Measurements from ENCODE around the gene PLEKHB2. TPM values are rescaled to one million over a fixed set of nuclear protein-coding genes. Genes with fewer than 3 reads are reported as not detected.
"Not testable (repeated sequence)": the region's sequence is repeated elsewhere in the genome, so short reads cannot be mapped to it uniquely, and the experiment has no call there.

The PLEKHB2 gene
- total RNA-seq, 1 experiment from 2014 or later: 65.6 TPM

DNA sequence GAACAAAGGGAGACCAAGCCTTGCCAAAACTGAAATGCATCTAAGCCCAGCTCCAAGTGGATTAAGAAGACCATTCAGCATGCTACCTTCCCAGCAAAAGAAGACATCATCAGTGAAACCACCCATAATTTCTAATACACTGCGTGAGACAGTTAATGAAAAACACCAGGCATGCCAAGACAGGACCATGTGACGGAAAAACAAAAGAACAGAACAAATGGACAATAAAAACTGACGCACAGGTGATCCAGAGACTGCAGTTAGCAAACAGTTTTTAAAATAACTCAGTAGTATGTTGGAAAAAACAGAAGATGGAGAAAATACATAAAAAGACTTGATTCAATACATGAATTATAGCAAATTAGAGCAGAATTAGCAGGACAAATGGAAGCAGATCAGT is 27.2 kb upstream of the PLEKHB2 start:
- Mint-ChIP-seq H3K27me3 (ENCODE audit: low read depth) (no peaks in the 10 kb centered on the region), H3K9me3 (no peaks in the 10 kb centered on the region), H3K4me3 (no peak overlapping the region), H3K4me1 (peaks cover 27% of the 10 kb centered on the region), H3K36me3 (peaks cover 80% of the 10 kb centered on the region), H3K27ac (peak overlapping the region; percentile 57)
- no peak for ATAC-seq
- POLR2A ChIA-PET: no interaction called here
- TF ChIP-seq FOXJ3 (CRISPR knock-in tag; IDR thresholded peaks at IDR 0.05; ENCODE audit: borderline replicate concordance) (no peak), CREB1 (CRISPR knock-in tag; IDR thresholded peaks at IDR 0.05) (no peak), GRHL2 (CRISPR knock-in tag; IDR thresholded peaks at IDR 0.05; ENCODE audit: insufficient replicate concordance, severe bottlenecking) (no peak), KAT7 (CRISPR knock-in tag; IDR thresholded peaks at IDR 0.05; ENCODE audit: borderline replicate concordance) (no peak), FOXP4 (CRISPR knock-in tag; IDR thresholded peaks at IDR 0.05) (no peak), NFYB (CRISPR knock-in tag; conservative IDR thresholded peaks at IDR 0.05; ENCODE audit: low read depth) (no peak), NFE2L1 (CRISPR knock-in tag; IDR thresholded peaks at IDR 0.05) (no peak), TEAD4 (CRISPR knock-in tag; IDR thresholded peaks at IDR 0.05) (no peak), ZNF317 (CRISPR knock-in tag; IDR thresholded peaks at IDR 0.05; ENCODE audit: borderline replicate concordance, low read depth) (no peak), PRDM15 (CRISPR knock-in tag; IDR thresholded peaks at IDR 0.05) (no peak), PRRX2 (CRISPR knock-in tag; IDR thresholded peaks at IDR 0.05) (no peak), FOXK1 (CRISPR knock-in tag; IDR thresholded peaks at IDR 0.05) (no peak), NR3C1 (CRISPR knock-in tag; conservative IDR thresholded peaks at IDR 0.05; ENCODE audit: low read depth) (no peak), ZSCAN18 (CRISPR knock-in tag; IDR thresholded peaks at IDR 0.05) (no peak)
- TF ChIP-seq, protein P1, sequence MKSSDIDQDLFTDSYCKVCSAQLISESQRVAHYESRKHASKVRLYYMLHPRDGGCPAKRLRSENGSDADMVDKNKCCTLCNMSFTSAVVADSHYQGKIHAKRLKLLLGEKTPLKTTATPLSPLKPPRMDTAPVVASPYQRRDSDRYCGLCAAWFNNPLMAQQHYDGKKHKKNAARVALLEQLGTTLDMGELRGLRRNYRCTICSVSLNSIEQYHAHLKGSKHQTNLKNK (CRISPR knock-in tag; IDR thresholded peaks at IDR 0.05): no peak
- TF ChIP-seq, protein P2, sequence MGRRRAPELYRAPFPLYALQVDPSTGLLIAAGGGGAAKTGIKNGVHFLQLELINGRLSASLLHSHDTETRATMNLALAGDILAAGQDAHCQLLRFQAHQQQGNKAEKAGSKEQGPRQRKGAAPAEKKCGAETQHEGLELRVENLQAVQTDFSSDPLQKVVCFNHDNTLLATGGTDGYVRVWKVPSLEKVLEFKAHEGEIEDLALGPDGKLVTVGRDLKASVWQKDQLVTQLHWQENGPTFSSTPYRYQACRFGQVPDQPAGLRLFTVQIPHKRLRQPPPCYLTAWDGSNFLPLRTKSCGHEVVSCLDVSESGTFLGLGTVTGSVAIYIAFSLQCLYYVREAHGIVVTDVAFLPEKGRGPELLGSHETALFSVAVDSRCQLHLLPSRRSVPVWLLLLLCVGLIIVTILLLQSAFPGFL (CRISPR knock-in tag; IDR thresholded peaks at IDR 0.05; ENCODE audit: borderline replicate concordance): no peak
- TF ChIP-seq, protein P3, sequence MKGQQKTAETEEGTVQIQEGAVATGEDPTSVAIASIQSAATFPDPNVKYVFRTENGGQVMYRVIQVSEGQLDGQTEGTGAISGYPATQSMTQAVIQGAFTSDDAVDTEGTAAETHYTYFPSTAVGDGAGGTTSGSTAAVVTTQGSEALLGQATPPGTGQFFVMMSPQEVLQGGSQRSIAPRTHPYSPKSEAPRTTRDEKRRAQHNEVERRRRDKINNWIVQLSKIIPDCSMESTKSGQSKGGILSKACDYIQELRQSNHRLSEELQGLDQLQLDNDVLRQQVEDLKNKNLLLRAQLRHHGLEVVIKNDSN (CRISPR knock-in tag; IDR thresholded peaks at IDR 0.05): no peak
- TF ChIP-seq, protein P4, sequence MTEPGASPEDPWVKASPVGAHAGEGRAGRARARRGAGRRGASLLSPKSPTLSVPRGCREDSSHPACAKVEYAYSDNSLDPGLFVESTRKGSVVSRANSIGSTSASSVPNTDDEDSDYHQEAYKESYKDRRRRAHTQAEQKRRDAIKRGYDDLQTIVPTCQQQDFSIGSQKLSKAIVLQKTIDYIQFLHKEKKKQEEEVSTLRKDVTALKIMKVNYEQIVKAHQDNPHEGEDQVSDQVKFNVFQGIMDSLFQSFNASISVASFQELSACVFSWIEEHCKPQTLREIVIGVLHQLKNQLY (CRISPR knock-in tag; IDR thresholded peaks at IDR 0.05): no peak
- no peak for DNase-seq (ENCODE audit: low spot score)
- CTCF ChIA-PET: no interaction called here

- H3K27ac Mint-ChIP-seq; CTCF ChIA-PET; ATAC-seq; H3K9me3 Mint-ChIP-seq; H3K4me3 Mint-ChIP-seq; POLR2A ChIA-PET; DNase-seq (ENCODE audit: low spot score); H3K27me3 Mint-ChIP-seq (ENCODE audit: low read depth): not testable (repeated sequence)
- Mint-ChIP-seq H3K36me3 (peaks cover 76% of the 10 kb centered on the region), H3K4me1 (peaks cover 27% of the 10 kb centered on the region)
These were observed 25.2 kb upstream of the PLEKHB2 start for GRCh38 chr2:131079931-131080330.
